Fibroblast of lung (primary cell): ENCODE results near the gene MAML2.

ENCODE experiments used
- CTCF ChIP-seq, 2 donors: IDR thresholded peaks in 1 of 2; conservative IDR thresholded peaks in 1 of 2; 1 replicate in 1 of 2; 2 replicates in 1 of 2; pipeline ENCODE4 v1.5.1; 2011 to 2012; ENCODE audit warnings: low read length in 2 of 2, control low read depth in 1 of 2, inconsistent platforms in 1 of 2, low read depth in 1 of 2, mild to moderate bottlenecking in 1 of 2
- EZH2 ChIP-seq: IDR thresholded peaks from 2 replicates; pipeline ENCODE4 v1.5.1; 2012; ENCODE audit warnings: low read length, control low read depth, mild to moderate bottlenecking; ENCODE audit errors: missing control alignments

DNA sequence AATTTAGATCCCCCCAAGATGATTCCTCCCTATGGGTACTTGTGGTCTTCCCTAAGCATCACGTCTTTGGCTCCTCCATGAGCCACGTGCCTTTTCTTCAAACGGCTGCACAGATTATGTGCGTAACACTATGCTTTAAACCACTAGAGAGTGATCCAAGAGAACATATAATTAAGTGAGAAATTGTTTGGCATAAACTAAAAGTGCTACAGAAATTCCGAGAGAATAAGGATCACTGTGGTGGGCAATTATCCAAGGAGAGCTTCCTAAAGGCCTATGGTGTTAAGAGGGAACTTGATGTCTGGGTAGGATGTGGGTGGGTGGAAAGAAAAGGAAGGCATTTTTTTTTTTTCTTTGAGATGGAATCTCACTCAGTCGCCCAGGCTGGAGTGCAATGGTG, 110.9 kb downstream of the MAML2 start:
- TF ChIP-seq CTCF (conservative IDR thresholded peaks at IDR 0.05 in 1 of 2, IDR thresholded peaks at IDR 0.05 in 1 of 2; ENCODE audit: low read depth in 1 of 2, low read length in 2 of 2), result no peak
- TF ChIP-seq EZH2, result no peak
